Choroid plexus epithelial cell (primary cell): ENCODE results near the gene TRIM46.

Experiments used
- DNase-seq: peaks from one replicate; pipeline ENCODE4 v3.0.0-alpha.2; 2010; ENCODE audit warnings: low read depth
- H3K4me3 ChIP-seq: 2 replicates; pipeline ENCODE4 v1.5.1; 2011; ENCODE audit warnings: low read depth, mild to moderate bottlenecking, control low read depth, low read length, moderate library complexity
- CTCF ChIP-seq: conservative IDR thresholded peaks from 2 replicates; pipeline ENCODE4 v1.5.1; 2011; ENCODE audit warnings: low read depth, mild to moderate bottlenecking, control low read depth, inconsistent platforms, low read length, moderate library complexity

TRIM46 gene

GRCh38 chr1:155127105-155127966 is 46.3 kb upstream of the TRIM46 start, which contains the start of gene EFNA1:
TSS of gene EFNA1 (plus strand) at chr1:155127876. CDS start at chr1:155127978, 102 bp downstream.
- TF ChIP-seq CTCF, result no peak
- DNase-seq, result peak; percentile 67
- H3K4me3 ChIP-seq, result peak within 1 kb of the TSS; percentile 60

GRCh38 chr1:155127967-155128754 is 45.5 kb upstream of the TRIM46 start:
- DNase-seq, result no peak
- no peak for TF ChIP-seq CTCF
- H3K4me3 ChIP-seq, result peak overlapping the region; percentile 60

- TF ChIP-seq CTCF, result no peak
- H3K4me3 ChIP-seq, result peak overlapping the region; percentile 60
- DNase-seq, result no peak
These were observed 44.7 kb upstream of the TRIM46 start for GRCh38 chr1:155128755-155129473.

GRCh38 chr1:155130272-155131006 is 43.2 kb upstream of the TRIM46 start:
- TF ChIP-seq CTCF, result no peak
- H3K4me3 ChIP-seq, result no peak overlapping the region

GRCh38 chr1:155131285-155131684 is 42.4 kb upstream of the TRIM46 start:
- no peak for DNase-seq
- no peak for TF ChIP-seq CTCF
- H3K4me3 ChIP-seq, result no peak overlapping the region

More at GRCh38 chr1:155130272-155131006, 43.2 kb upstream of the TRIM46 start:
- DNase-seq, result no peak

GRCh38 chr1:155131856-155132255 is 41.8 kb upstream of the TRIM46 start:
- H3K4me3 ChIP-seq, result no peak overlapping the region

More at GRCh38 chr1:155131856-155132255, 41.8 kb upstream of the TRIM46 start:
- no peak for TF ChIP-seq CTCF
- DNase-seq, result no peak
